Measurements from ENCODE around the gene FAM53A.

Gene FAM53A

DNA sequence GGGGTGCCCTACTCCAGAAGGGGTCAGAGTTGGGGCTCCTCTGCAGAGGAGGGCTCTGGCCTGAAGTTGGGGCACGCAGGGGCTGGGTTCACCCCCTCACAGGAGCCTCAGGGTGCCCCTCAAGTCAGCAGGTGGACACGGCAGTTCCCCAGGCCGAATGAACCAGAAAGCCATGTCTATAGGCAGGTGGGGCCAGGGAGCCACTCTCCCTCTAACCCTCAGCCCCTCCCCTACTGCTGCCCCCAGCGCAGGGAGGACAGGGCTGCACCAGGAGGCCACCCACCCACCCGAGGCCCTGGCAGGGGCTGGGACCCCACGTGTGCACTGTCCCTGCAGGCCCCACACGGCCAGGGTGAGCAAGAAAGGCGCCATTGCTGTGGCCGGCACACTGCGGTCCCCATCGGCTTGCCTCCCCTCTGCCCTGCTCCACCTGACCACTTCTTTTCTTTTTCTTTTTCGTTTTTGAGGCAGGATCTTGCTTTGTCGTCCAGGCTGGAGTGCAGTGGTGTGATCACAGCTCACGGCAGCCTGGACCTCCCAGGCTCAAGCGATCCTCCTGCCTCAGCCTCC is 83.8 kb downstream of the FAM53A start:
- Histone ChIP-seq H3K36me3 (ENCODE audit: control insufficient read depth in 1 of 2, insufficient read depth in 2 of 2, low read depth in 1 of 2, low read length in 2 of 2) (no peaks in the 10 kb centered on the region), H2BK15ac (ENCODE audit: low read depth, poor library complexity, severe bottlenecking) (no peak overlapping the region), H4K8ac (ENCODE audit: low read length) (no peak overlapping the region), H3K27me3 (ENCODE audit: control insufficient read depth in 1 of 2, insufficient read depth in 1 of 2, low read length in 2 of 2) (peaks cover 0 to 29% of the 10 kb centered on the region in 2 experiments), H3K23ac (ENCODE audit: low read length in 2 of 2) (no peak overlapping the region), H3K9ac (ENCODE audit: low read length) (no peak overlapping the region), H2AFZ (ENCODE audit: low read depth, low read length) (no peak overlapping the region), H3K79me1 (replicated peaks; ENCODE audit: low read length, poor library complexity, severe bottlenecking) (no peaks in the 10 kb centered on the region), H3K4me3 (ENCODE audit: insufficient read depth in 1 of 2, low read depth in 1 of 2, low read length in 2 of 2) (no peak overlapping the region), H3K14ac (ENCODE audit: low read length in 2 of 2) (no peak overlapping the region), H4K91ac (ENCODE audit: low read length) (no peak overlapping the region), H3K9me3 (ENCODE audit: control insufficient read depth, low read length) (no peaks in the 10 kb centered on the region), H3K4me2 (ENCODE audit: low read length, poor library complexity, severe bottlenecking) (no peak overlapping the region), H3K4me1 (ENCODE audit: control insufficient read depth, insufficient read depth, low read depth, low read length) (peaks cover 5% of the 10 kb centered on the region), H2AK5ac (ENCODE audit: low read length, severe bottlenecking) (no peak overlapping the region), H3K18ac (ENCODE audit: low read depth in 1 of 2, low read length in 2 of 2) (no peak overlapping the region), H3K4ac (ENCODE audit: low read depth in 1 of 2, low read length in 2 of 2) (no peak overlapping the region), H2BK120ac (ENCODE audit: low read depth, low read length) (no peak overlapping the region), H2BK12ac (ENCODE audit: low read length in 2 of 2) (no peak overlapping the region), H3K27ac (ENCODE audit: low read length, poor library complexity, severe bottlenecking) (no peak overlapping the region), H2BK5ac (ENCODE audit: low read depth, low read length, poor library complexity, severe bottlenecking) (no peak overlapping the region)
- no peak for DNase-seq
- 79% methylated on average over 15 of the region's 15 CpGs for WGBS

DNA sequence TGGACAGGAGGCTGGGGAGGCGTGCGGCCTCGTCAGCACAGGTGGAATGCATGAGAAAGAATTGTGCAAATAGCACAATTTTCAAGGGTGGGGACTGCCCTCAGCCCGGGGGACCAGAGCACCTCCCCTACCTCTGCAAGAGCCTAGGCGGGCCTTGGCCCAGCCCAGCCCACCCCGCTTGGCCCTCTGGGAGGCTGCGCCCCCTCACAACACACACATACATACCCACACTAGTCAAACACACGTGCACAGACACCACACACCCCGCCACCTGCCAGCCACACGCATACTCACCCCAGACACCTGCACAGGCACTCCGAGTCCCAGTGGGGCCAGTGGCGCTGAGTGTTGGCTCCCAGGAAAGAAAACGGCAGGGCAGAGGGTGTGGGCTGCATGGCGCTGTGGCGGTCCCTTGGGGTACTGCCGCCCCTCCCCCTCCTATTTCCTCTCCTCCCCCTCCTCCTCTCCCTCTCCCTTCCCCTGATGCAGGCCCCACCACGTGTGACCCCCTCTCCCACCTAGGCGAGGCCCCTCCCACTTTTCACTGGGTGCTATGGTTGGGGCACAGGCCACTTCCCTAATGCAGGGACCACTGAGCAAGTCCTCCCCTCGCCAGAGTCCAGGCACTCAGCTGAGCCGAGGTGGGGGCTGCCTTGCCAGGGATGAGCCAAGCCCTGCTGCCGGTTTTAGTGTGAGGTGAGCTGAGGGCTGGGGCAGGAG is 84.5 kb downstream of the FAM53A start:
- Histone ChIP-seq H3K4me2 (ENCODE audit: low read length, poor library complexity, severe bottlenecking) (no peak overlapping the region), H3K27ac (ENCODE audit: low read length, poor library complexity, severe bottlenecking) (no peak overlapping the region), H3K18ac (ENCODE audit: low read depth in 1 of 2, low read length in 2 of 2) (no peak overlapping the region), H2BK12ac (ENCODE audit: low read length in 2 of 2) (no peak overlapping the region), H4K91ac (ENCODE audit: low read length) (no peak overlapping the region), H3K4me3 (ENCODE audit: insufficient read depth in 1 of 2, low read depth in 1 of 2, low read length in 2 of 2) (no peak overlapping the region), H2BK15ac (ENCODE audit: low read depth, poor library complexity, severe bottlenecking) (no peak overlapping the region), H3K4ac (ENCODE audit: low read depth in 1 of 2, low read length in 2 of 2) (no peak overlapping the region), H3K36me3 (ENCODE audit: control insufficient read depth in 1 of 2, insufficient read depth in 2 of 2, low read depth in 1 of 2, low read length in 2 of 2) (no peaks in the 10 kb centered on the region), H3K23ac (ENCODE audit: low read length in 2 of 2) (no peak overlapping the region), H3K27me3 (ENCODE audit: control insufficient read depth in 1 of 2, insufficient read depth in 1 of 2, low read length in 2 of 2) (peaks cover 0 to 28% of the 10 kb centered on the region in 2 experiments), H2BK5ac (ENCODE audit: low read depth, low read length, poor library complexity, severe bottlenecking) (no peak overlapping the region), H4K8ac (ENCODE audit: low read length) (no peak overlapping the region), H2BK120ac (ENCODE audit: low read depth, low read length) (no peak overlapping the region), H2AFZ (ENCODE audit: low read depth, low read length) (no peak overlapping the region), H3K79me1 (replicated peaks; ENCODE audit: low read length, poor library complexity, severe bottlenecking) (no peaks in the 10 kb centered on the region), H3K4me1 (ENCODE audit: control insufficient read depth, insufficient read depth, low read depth, low read length) (peaks cover 5% of the 10 kb centered on the region), H3K14ac (ENCODE audit: low read length in 2 of 2) (no peak overlapping the region), H3K9ac (ENCODE audit: low read length) (no peak overlapping the region), H3K9me3 (ENCODE audit: control insufficient read depth, low read length) (no peaks in the 10 kb centered on the region), H2AK5ac (ENCODE audit: low read length, severe bottlenecking) (no peak overlapping the region)
- WGBS: 82% methylated on average over 20 of the region's 21 CpGs
- DNase-seq: no peak

DNA sequence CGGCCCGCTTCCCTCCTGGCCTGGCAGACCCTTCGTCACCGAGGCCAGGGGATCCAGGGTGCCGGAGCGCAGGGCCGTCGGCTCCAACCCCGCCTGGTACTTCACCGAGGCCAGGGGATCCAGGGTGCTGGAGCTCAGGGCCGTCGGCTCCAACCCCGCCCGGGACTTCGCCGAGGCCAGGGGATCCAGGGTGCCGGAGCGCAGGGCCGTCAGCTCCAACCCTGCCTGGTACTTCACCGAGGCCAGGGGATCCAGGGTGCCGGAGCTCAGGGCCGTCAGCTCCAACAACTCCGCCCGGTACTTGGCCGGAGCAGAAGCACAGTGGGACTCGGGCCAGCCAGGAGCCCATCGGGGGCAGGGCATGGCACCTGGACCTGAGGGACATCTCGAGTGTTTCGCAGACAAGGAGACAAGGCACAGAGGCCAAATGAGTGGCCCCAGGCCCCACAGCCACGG is 85.1 kb downstream of the FAM53A start:
- no peak overlapping the region for H3K14ac ChIP-seq (ENCODE audit: low read length in 2 of 2)
- H4K8ac ChIP-seq (ENCODE audit: low read length): no peak overlapping the region
- H2BK15ac ChIP-seq (ENCODE audit: low read depth, poor library complexity, severe bottlenecking): no peak overlapping the region
- no peak overlapping the region for H2BK120ac ChIP-seq (ENCODE audit: low read depth, low read length)
- no peak for DNase-seq
- H3K9ac ChIP-seq (ENCODE audit: low read length): no peak overlapping the region
- no peak overlapping the region for H3K4me3 ChIP-seq (ENCODE audit: insufficient read depth in 1 of 2, low read depth in 1 of 2, low read length in 2 of 2)
- no peak overlapping the region for H3K27ac ChIP-seq (ENCODE audit: low read length, poor library complexity, severe bottlenecking)
- no peak overlapping the region for H3K23ac ChIP-seq (ENCODE audit: low read length in 2 of 2)
- no peaks in the 10 kb centered on the region for H3K9me3 ChIP-seq (ENCODE audit: control insufficient read depth, low read length)
- no peak overlapping the region for H3K4ac ChIP-seq (ENCODE audit: low read depth in 1 of 2, low read length in 2 of 2)
- H2AK5ac ChIP-seq (ENCODE audit: low read length, severe bottlenecking): no peak overlapping the region
- no peak overlapping the region for H4K91ac ChIP-seq (ENCODE audit: low read length)
- H3K4me1 ChIP-seq (ENCODE audit: control insufficient read depth, insufficient read depth, low read depth, low read length): peaks cover 2% of the 10 kb centered on the region
- no peak overlapping the region for H3K4me2 ChIP-seq (ENCODE audit: low read length, poor library complexity, severe bottlenecking)
- H3K27me3 ChIP-seq (ENCODE audit: control insufficient read depth in 1 of 2, insufficient read depth in 1 of 2, low read length in 2 of 2): peaks cover 0 to 27% of the 10 kb centered on the region in 2 experiments
- H2BK5ac ChIP-seq (ENCODE audit: low read depth, low read length, poor library complexity, severe bottlenecking): no peak overlapping the region
- no peaks in the 10 kb centered on the region for H3K79me1 ChIP-seq (replicated peaks; ENCODE audit: low read length, poor library complexity, severe bottlenecking)
- H3K36me3 ChIP-seq (ENCODE audit: control insufficient read depth in 1 of 2, insufficient read depth in 2 of 2, low read depth in 1 of 2, low read length in 2 of 2): no peaks in the 10 kb centered on the region
- H3K18ac ChIP-seq (ENCODE audit: low read depth in 1 of 2, low read length in 2 of 2): no peak overlapping the region
- H2BK12ac ChIP-seq (ENCODE audit: low read length in 2 of 2): no peak overlapping the region
- 87% methylated on average over 28 of the region's 30 CpGs for WGBS
- H2AFZ ChIP-seq (ENCODE audit: low read depth, low read length): no peak overlapping the region

DNA sequence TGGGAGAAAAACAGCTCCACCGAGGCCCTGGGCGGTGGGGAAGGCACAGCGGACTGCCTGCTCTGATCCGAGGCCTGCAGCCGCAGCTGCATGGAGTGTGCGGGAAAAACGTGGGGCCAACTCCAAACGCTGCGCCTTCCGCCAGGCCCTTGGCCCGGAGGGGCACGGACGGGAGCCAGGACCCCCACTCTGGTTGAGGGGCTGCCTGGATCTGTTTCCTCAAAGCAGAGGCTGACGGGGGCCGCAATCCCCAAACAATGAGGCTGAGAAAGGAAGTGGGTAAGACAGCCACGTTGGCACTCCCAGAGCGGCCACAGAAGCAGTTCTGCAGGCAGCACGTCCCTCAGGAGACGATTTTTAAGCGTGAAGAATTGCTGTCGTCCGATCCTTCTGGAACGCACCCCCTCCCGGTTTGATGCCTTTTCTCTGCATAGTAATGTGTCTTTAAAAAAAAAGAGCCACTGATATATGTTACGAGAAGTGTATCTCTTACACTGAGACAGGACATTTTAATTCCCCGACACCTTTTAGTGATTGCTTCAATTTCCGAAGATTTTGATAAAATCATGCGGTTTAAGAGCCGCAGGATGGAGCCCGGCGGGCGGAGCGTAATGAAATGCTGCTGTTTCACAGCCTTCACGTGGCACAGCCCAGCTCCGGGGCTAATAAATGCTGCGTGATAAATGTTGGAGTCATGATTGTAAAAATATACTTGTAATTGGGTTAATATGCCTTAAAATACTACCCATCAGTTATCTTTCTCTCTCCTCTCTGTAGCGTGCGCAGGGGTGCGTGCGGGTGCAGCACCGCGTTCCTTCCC is 85.7 kb downstream of the FAM53A start:
- no peak overlapping the region for H3K14ac ChIP-seq (ENCODE audit: low read length in 2 of 2)
- no peak overlapping the region for H3K18ac ChIP-seq (ENCODE audit: low read depth in 1 of 2, low read length in 2 of 2)
- no peaks in the 10 kb centered on the region for H3K4me1 ChIP-seq (ENCODE audit: control insufficient read depth, insufficient read depth, low read depth, low read length)
- H2BK5ac ChIP-seq (ENCODE audit: low read depth, low read length, poor library complexity, severe bottlenecking): no peak overlapping the region
- H2BK15ac ChIP-seq (ENCODE audit: low read depth, poor library complexity, severe bottlenecking): no peak overlapping the region
- no peak overlapping the region for H2AFZ ChIP-seq (ENCODE audit: low read depth, low read length)
- H3K27me3 ChIP-seq (ENCODE audit: control insufficient read depth in 1 of 2, insufficient read depth in 1 of 2, low read length in 2 of 2): peaks cover 0 to 27% of the 10 kb centered on the region in 2 experiments
- no peak overlapping the region for H2AK5ac ChIP-seq (ENCODE audit: low read length, severe bottlenecking)
- H3K9me3 ChIP-seq (ENCODE audit: control insufficient read depth, low read length): no peaks in the 10 kb centered on the region
- 89% methylated on average over 38 of the region's 42 CpGs for WGBS
- no peak overlapping the region for H3K9ac ChIP-seq (ENCODE audit: low read length)
- H2BK120ac ChIP-seq (ENCODE audit: low read depth, low read length): no peak overlapping the region
- no peak for DNase-seq
- no peaks in the 10 kb centered on the region for H3K36me3 ChIP-seq (ENCODE audit: control insufficient read depth in 1 of 2, insufficient read depth in 2 of 2, low read depth in 1 of 2, low read length in 2 of 2)
- H3K27ac ChIP-seq (ENCODE audit: low read length, poor library complexity, severe bottlenecking): no peak overlapping the region
- no peak overlapping the region for H2BK12ac ChIP-seq (ENCODE audit: low read length in 2 of 2)
- H4K91ac ChIP-seq (ENCODE audit: low read length): no peak overlapping the region
- no peak overlapping the region for H3K23ac ChIP-seq (ENCODE audit: low read length in 2 of 2)
- H3K4me2 ChIP-seq (ENCODE audit: low read length, poor library complexity, severe bottlenecking): no peak overlapping the region
- H3K79me1 ChIP-seq (replicated peaks; ENCODE audit: low read length, poor library complexity, severe bottlenecking): no peaks in the 10 kb centered on the region
- no peak overlapping the region for H3K4ac ChIP-seq (ENCODE audit: low read depth in 1 of 2, low read length in 2 of 2)
- H4K8ac ChIP-seq (ENCODE audit: low read length): no peak overlapping the region
- H3K4me3 ChIP-seq (ENCODE audit: insufficient read depth in 1 of 2, low read depth in 1 of 2, low read length in 2 of 2): no peak overlapping the region
